Subcutaneous adipose tissue (tissue), 4 donors: ENCODE data around the gene GADL1. TPM values are rescaled to one million over a fixed set of nuclear protein-coding genes. Genes with fewer than 3 reads are reported as not detected.

Experiments used
- CTCF ChIP-seq: fragments of 450-650 bp; IDR thresholded peaks from one replicate; pipeline ENCODE4 v1.5.1; 2016; ENCODE audit warnings: low read depth, mild to moderate bottlenecking, control low read depth, antibody characterized with exemption, moderate library complexity
- total RNA-seq, 4 donors: library from RNA; depleted of rRNA; stranded (reverse); fragments of >200 nt; gene quantifications; one replicate each; pipeline ENCODE4 v1.1.0, GENCODE V29; 2016

GADL1 gene
- total RNA-seq, 4 donors from 2014 or later = not detected

GRCh38 chr3:30752491-30752890 lies 142.0 kb downstream of the GADL1 start:
- no peak for TF ChIP-seq CTCF

GRCh38 chr3:30751610-30752299 lies 142.7 kb downstream of the GADL1 start:
- TF ChIP-seq CTCF = no peak

GRCh38 chr3:30750967-30751366 lies 143.5 kb downstream of the GADL1 start:
- TF ChIP-seq CTCF = no peak

GRCh38 chr3:30749230-30749629 lies 145.2 kb downstream of the GADL1 start:
- no peak for TF ChIP-seq CTCF

- no peak for TF ChIP-seq CTCF
These were observed 146.6 kb downstream of the GADL1 start for GRCh38 chr3:30747771-30748281.

- no peak for TF ChIP-seq CTCF
These were observed 150.7 kb downstream of the GADL1 start for GRCh38 chr3:30743641-30744317.

GRCh38 chr3:30742796-30743619 lies 151.5 kb downstream of the GADL1 start:
- no peak for TF ChIP-seq CTCF
